ENCODE data around the gene FGF1. TPM values are rescaled to one million over a fixed set of nuclear protein-coding genes. Genes with fewer than 3 reads are reported as not detected.

The FGF1 gene
- under 0.01 and 0.64 TPM in 2 replicates for total RNA-seq

GRCh38 chr5:142685418-142686209, at the start of gene FGF1:
TSS of gene FGF1 (minus strand) at chr5:142686090. CDS start at chr5:142614127, 71,963 bp downstream.

Other genes with a start within 250 kb of the FGF1 start
- 16.1 and 30.2 TPM in 2 replicates for gene ARHGAP26, start 84.3 kb upstream of the FGF1 start, total RNA-seq